ENCODE measurements around the gene STAC3.

The STAC3 gene

GRCh38 chr12:57196956-57197355 lies 54.0 kb downstream of the STAC3 start:
- TF ChIP-seq CTCF (conservative IDR thresholded peaks at IDR 0.05; ENCODE audit: control insufficient read depth, insufficient read depth, low read depth, low read length), result no peak
- no peak for DNase-seq (ENCODE audit: low read depth)
- H3K4me3 ChIP-seq (ENCODE audit: control insufficient read depth, low read depth, low read length), result no peak overlapping the region

- no peak overlapping the region for H3K4me3 ChIP-seq (ENCODE audit: control insufficient read depth, low read depth, low read length)
- no peak for TF ChIP-seq CTCF (conservative IDR thresholded peaks at IDR 0.05; ENCODE audit: control insufficient read depth, insufficient read depth, low read depth, low read length)
- peak; percentile 33 for DNase-seq (ENCODE audit: low read depth)
Measured at GRCh38 chr12:57196439-57196838, 54.5 kb downstream of the STAC3 start.

GRCh38 chr12:57195611-57196371 lies 55.2 kb downstream of the STAC3 start:
- no peak overlapping the region for H3K4me3 ChIP-seq (ENCODE audit: control insufficient read depth, low read depth, low read length)
- no peak for TF ChIP-seq CTCF (conservative IDR thresholded peaks at IDR 0.05; ENCODE audit: control insufficient read depth, insufficient read depth, low read depth, low read length)
- DNase-seq (ENCODE audit: low read depth), result no peak

GRCh38 chr12:57195186-57195585 lies 55.8 kb downstream of the STAC3 start:
- no peak overlapping the region for H3K4me3 ChIP-seq (ENCODE audit: control insufficient read depth, low read depth, low read length)
- no peak for DNase-seq (ENCODE audit: low read depth)
- TF ChIP-seq CTCF (conservative IDR thresholded peaks at IDR 0.05; ENCODE audit: control insufficient read depth, insufficient read depth, low read depth, low read length), result no peak

- DNase-seq (ENCODE audit: low read depth), result no peak
- TF ChIP-seq CTCF (conservative IDR thresholded peaks at IDR 0.05; ENCODE audit: control insufficient read depth, insufficient read depth, low read depth, low read length), result no peak
- H3K4me3 ChIP-seq (ENCODE audit: control insufficient read depth, low read depth, low read length), result no peak overlapping the region
Measured at GRCh38 chr12:57194253-57194652, 56.7 kb downstream of the STAC3 start.

GRCh38 chr12:57193706-57194245 lies 57.2 kb downstream of the STAC3 start:
- DNase-seq (ENCODE audit: low read depth), result no peak
- TF ChIP-seq CTCF (conservative IDR thresholded peaks at IDR 0.05; ENCODE audit: control insufficient read depth, insufficient read depth, low read depth, low read length), result no peak
- no peak overlapping the region for H3K4me3 ChIP-seq (ENCODE audit: control insufficient read depth, low read depth, low read length)

All from fibroblast of mammary gland (primary cell).